NOMO-1 treated with DMSO at 0.1 percent for 48 hours (cell line): ENCODE measurements around the gene TASOR2.

Source experiments
- DNase-seq: peaks from one replicate; lab custom pipeline; 2025; ENCODE audit not compliant: unreplicated experiment; lab: John Stamatoyannopoulos, UW

TASOR2 gene

GRCh38 chr10:5684318-5684970, at the start of gene TASOR2:
Gene TASOR2 (plus strand): TSS chr10:5684838. CDS start chr10:5720643, 35,805 bp downstream.
- peak; percentile 97 for DNase-seq

DNA sequence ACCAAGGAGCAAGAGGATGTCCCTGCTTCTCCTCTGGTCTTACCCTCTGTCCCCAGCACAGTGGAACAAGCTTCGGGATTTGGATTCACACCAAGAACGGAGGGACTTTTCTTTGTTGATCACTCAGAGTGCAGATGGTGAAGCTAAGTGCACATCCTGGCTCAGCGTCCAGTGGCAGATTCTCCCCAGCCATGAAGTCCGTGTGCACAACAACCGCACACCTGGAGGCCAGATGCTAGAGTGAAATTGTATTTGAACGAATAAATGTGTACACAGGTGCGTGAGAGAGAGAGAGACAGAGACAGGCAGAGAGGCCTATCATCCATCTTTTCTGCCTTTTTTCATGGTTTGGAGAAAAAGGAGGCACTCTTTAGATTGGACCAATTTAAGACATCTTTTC, 49.7 kb upstream of the TASOR2 start:
- DNase-seq: no peak

- no peak for DNase-seq
These were observed 46.1 kb upstream of the TASOR2 start for GRCh38 chr10:5638494-5638893.

DNA sequence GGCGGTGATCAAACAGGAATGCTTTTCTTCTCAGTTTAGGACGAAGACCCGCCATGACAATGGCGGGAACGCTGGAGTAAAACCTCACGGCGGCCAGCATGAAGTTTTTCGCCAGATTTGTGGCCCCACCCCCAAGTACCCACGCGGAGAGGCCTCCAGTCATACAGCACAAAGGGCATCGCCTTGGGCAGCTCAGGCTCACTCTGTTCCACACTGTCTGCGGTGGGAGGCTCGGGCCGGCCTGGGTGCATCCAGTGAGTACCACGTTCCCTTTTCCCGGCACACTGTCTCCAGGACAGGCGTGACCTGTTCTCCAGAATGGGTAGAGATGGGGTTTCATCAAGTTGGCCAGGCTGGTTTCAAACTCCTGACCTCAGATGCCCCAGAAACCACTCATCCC, 45.6 kb upstream of the TASOR2 start:
- no peak for DNase-seq

DNA sequence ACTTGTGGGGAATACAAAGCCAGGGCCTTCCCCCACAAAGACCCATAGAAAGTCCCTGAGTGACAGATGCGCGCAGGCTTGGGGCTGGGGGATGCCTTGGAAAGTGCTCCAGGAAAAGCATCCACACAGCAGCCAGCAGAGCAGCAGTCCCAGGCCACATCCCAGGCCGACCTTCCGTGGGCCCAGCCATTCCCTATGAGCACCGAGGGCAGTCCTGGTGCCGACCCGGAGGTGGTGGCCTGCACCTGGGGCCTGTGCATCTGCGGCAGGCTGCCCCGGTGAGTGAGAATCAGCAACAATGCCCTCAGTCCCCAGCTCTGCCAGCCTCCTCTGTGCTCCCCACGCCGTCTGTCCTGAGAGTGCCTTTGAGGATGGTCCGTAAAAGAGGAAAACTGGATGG, 44.6 kb upstream of the TASOR2 start:
- DNase-seq: no peak

DNA sequence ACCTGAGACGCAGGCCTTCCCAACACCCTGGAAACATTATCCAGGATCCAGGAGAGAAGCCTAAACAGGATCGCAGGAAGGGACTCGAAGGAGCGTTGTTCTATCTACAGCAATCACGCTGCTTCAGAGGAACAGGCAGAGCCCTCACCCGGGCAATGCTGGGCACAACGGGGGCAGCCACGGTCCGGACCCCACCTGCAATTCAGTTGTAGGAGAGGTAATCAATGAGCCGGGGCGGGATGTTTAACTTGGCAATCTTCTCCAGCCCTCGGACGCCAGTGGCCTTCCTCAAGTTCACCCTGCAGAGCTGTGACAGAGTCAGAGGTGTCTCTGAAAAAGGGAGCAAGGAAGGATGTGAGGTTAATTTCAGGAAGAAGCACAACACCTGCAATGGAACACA, 44.1 kb upstream of the TASOR2 start:
- DNase-seq: no peak

- DNase-seq: no peak
These were observed 43.1 kb upstream of the TASOR2 start for GRCh38 chr10:5641501-5641900.

- DNase-seq: no peak
These were observed 41.1 kb upstream of the TASOR2 start for GRCh38 chr10:5643346-5644067.

DNA sequence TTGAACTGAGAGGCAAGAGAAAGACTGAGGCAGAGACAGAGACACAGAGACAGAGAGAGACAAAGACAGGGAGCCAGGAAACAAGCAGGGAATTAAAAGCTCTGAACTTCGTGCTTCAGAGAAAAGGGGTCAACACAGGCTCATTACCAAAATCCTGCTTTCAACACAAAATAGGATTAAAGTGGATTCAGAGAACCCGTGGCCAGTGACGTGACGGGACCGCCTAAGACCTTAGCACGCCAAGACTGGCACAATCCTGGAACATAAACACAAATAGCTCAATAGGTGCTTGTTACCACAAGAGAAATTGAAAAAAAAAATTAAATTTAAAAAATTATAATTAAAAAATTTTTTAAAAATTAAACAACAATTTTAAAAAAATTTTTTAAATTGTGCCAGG, 39.7 kb upstream of the TASOR2 start:
- DNase-seq: no peak

- DNase-seq: no peak
These were observed 39.3 kb upstream of the TASOR2 start for GRCh38 chr10:5645375-5645774.

GRCh38 chr10:5645944-5646617, 38.6 kb upstream of the TASOR2 start:
- DNase-seq: no peak

DNA sequence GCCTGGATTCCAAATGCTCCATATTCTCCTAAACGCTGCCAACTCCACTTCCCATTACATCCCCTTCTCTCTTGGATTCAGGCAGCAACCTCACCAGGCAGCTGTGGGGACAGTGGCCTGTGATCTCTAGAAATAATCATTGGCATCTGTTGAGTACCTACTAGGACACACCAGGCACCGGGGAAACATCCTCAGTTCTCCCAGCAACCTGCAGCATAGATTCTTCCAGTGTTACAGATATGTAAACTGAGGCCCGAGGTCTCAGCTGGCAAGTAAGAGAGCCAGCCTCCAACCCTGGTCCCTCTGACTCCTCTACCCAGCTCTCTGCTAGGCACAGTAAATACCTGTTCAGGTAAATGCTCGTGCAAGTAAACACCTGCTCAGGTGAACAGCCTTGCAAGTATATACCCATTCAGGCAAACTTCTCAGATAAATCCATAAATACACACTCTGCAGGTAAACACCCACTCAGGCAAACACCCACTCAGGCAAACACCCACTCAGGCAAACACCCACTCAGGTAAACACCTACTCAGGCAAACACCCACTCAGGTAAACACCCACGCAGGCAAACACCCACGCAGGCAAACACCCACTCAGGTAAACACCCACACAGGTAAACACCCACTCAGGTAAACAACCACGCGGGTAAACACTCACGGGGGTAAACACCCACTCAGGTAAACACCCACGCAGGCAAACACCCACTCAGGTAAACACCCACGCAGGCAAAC, 37.0 kb upstream of the TASOR2 start:
- no peak for DNase-seq

- DNase-seq: no peak
These were observed 35.9 kb upstream of the TASOR2 start for GRCh38 chr10:5648494-5649457.

- no peak for DNase-seq
These were observed 34.9 kb upstream of the TASOR2 start for GRCh38 chr10:5649746-5650145.

DNA sequence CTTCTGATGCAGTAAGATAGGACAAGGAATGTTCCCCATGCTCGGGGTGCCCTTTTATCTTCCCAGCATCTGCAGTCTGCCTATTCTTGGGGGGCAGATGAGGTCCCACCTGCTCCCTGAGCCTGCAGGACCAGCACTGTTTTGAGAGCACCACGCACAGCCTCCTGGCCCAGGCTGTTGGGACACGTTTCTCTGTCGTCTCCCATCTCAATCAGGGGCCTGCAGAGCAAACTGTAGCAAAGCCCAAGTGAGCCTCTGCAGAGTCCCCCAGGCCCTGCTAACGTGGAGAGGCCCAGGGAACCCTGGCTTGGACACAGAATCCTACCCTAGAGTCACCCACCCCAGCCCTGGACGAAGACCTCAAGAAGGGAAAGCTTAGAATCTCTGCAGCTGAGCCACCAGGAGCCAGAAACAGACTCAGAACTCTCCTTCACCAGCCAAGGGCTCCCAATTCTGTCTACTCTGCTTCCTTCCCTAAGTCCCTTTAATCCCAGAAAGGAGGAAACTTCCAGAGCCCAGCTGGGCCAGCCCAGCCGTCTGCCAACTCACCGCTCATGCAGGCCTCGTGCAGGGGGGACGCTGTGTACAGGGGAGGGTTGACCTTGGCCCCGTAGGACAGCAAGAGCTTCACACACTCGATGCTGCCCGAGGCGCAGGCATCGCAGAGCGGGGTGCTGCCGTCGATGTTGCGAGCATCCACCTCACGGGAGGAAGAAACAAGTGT, 33.8 kb upstream of the TASOR2 start:
- DNase-seq: no peak

DNA sequence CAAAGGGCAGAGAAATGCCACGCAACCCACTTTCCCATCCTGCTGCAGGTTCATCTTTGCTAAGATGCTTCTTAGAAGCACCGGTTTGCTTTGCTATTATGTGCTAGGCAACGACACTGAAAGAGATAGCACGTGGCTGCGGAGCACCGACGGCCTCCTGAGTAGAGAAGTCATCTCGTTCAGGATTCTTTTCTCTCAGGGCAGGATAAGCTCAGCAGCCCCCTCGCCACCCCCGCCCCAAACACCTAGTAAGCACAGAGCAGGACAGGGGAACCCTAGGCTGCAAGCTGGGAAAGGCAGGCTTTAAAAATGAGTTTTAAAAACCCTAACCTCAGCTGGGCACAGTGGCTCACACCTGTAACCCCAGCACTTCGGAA, 33.3 kb upstream of the TASOR2 start:
- no peak for DNase-seq

DNA sequence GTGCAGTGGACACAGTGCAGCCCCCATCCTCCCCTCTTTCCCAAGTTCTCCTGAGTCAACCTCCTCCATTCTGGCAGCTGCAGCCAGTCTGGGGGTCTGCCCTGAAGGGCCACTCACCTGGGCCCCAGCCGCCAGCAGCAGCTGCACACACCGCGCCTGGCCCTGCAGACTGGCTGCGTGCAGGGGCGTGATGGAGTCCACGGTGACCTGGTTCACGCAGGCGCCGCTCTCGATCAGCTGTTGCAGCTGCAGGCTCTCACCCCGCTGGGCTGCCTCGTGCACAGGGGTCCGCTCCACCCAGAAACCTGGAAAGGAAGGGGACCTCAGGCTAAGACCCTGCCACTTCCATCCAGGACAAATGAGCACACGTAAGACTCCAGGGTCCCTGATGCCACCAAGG, 31.9 kb upstream of the TASOR2 start:
- DNase-seq: no peak

- DNase-seq: no peak
These were observed 30.4 kb upstream of the TASOR2 start for GRCh38 chr10:5654218-5654755.

- no peak for DNase-seq
These were observed 29.5 kb upstream of the TASOR2 start for GRCh38 chr10:5655121-5655520.
